NCI-H446 (cell line): ENCODE data around the gene HES5.

Experiments
- DNase-seq, 2 experiments: peaks; one replicate each; lab custom pipeline; 2025; lab: John Stamatoyannopoulos, UW

Gene HES5

GRCh38 chr1:2499986-2500596 is 30.0 kb downstream of the HES5 start:
- DNase-seq = no peak

GRCh38 chr1:2499260-2499659 is 30.8 kb downstream of the HES5 start:
- DNase-seq = no peak

GRCh38 chr1:2498648-2499047 is 31.4 kb downstream of the HES5 start:
- DNase-seq = no peak

- DNase-seq = no peak
Observed at GRCh38 chr1:2497891-2498290, 32.2 kb downstream of the HES5 start.

GRCh38 chr1:2496746-2497145 is 33.3 kb downstream of the HES5 start:
- no peak for DNase-seq

GRCh38 chr1:2496087-2496622 is 33.9 kb downstream of the HES5 start:
- no peak for DNase-seq

- DNase-seq = no peak
Observed at GRCh38 chr1:2495546-2495945, 34.5 kb downstream of the HES5 start.

- no peak for DNase-seq
Observed at GRCh38 chr1:2495026-2495425, 35.0 kb downstream of the HES5 start.

GRCh38 chr1:2494323-2494693 is 35.8 kb downstream of the HES5 start:
- no peak for DNase-seq

- DNase-seq = no peak
Observed at GRCh38 chr1:2493691-2494322, 36.3 kb downstream of the HES5 start.

- DNase-seq = no peak
Observed at GRCh38 chr1:2493218-2493617, 36.8 kb downstream of the HES5 start.

GRCh38 chr1:2492091-2492490 is 38.0 kb downstream of the HES5 start:
- no peak for DNase-seq

GRCh38 chr1:2489615-2490014 is 40.4 kb downstream of the HES5 start:
- DNase-seq = no peak

- DNase-seq = no peak
Observed at GRCh38 chr1:2488688-2489087, 41.4 kb downstream of the HES5 start.

- no peak for DNase-seq
Observed at GRCh38 chr1:2486558-2486957, 43.5 kb downstream of the HES5 start.

GRCh38 chr1:2486041-2486440 is 44.0 kb downstream of the HES5 start:
- DNase-seq = no peak

- no peak for DNase-seq
Observed at GRCh38 chr1:2483970-2484369, 46.1 kb downstream of the HES5 start.

GRCh38 chr1:2483026-2483425 is 47.0 kb downstream of the HES5 start:
- no peak for DNase-seq

- DNase-seq = no peak
Observed at GRCh38 chr1:2482588-2482987, 47.5 kb downstream of the HES5 start.

GRCh38 chr1:2481885-2482284 is 48.2 kb downstream of the HES5 start:
- DNase-seq = no peak

- DNase-seq = peak in 1 of 2 experiments; percentile 70
Observed at GRCh38 chr1:2480986-2481364, 49.1 kb downstream of the HES5 start.

GRCh38 chr1:2480236-2480985 is 49.7 kb downstream of the HES5 start:
- DNase-seq = no peak

- no peak for DNase-seq
Observed at GRCh38 chr1:2479618-2480017, 50.4 kb downstream of the HES5 start.
